ENCODE data around the gene FYN. TPM values are rescaled to one million over a fixed set of nuclear protein-coding genes. Genes with fewer than 3 reads are reported as not detected.

Gene FYN
- total RNA-seq, 4 donors from 2014 or later = 37.8 to 65.8 (median 53.8) TPM

- intact Hi-C loops (cut with DNase I) = no loop called here
- no peak for DNase-seq (ENCODE audit: extremely low spot score)
- TF ChIP-seq POLR2A (IDR thresholded peaks at IDR 0.05; ENCODE audit: low read depth) (no peak), EP300 (IDR thresholded peaks at IDR 0.05) (no peak), POLR2AphosphoS5 (IDR thresholded peaks at IDR 0.05) (no peak), CTCF (IDR thresholded peaks at IDR 0.05) (no peak)
- Histone ChIP-seq H3K9me3 (no peaks in the 10 kb centered on the region), H3K27ac (replicated peaks in 1 of 4) (peak overlapping the region in 2 of 4 donors; percentile 30 to 46), H3K27me3 (no peaks in the 10 kb centered on the region), H3K4me3 (no peak overlapping the region), H3K36me3 (no peaks in the 10 kb centered on the region), H3K4me1 (peaks cover 12 to 50% (median 40%) of the 10 kb centered on the region in 4 donors)
- 77% methylated on average over 2 of the region's 2 CpGs for WGBS
Observed at GRCh38 chr6:111802720-111803330, 70.4 kb downstream of the FYN start.

GRCh38 chr6:111802015-111802414 is 71.2 kb downstream of the FYN start:
- Histone ChIP-seq H3K4me3 (no peak overlapping the region), H3K9me3 (no peaks in the 10 kb centered on the region), H3K4me1 (peaks cover 12 to 50% (median 40%) of the 10 kb centered on the region in 4 donors), H3K36me3 (no peaks in the 10 kb centered on the region), H3K27ac (replicated peaks in 1 of 4) (no peak overlapping the region), H3K27me3 (no peaks in the 10 kb centered on the region)
- no peak for DNase-seq (ENCODE audit: extremely low spot score)
- TF ChIP-seq CTCF (IDR thresholded peaks at IDR 0.05) (no peak), EP300 (IDR thresholded peaks at IDR 0.05) (no peak), POLR2A (IDR thresholded peaks at IDR 0.05; ENCODE audit: low read depth) (no peak), POLR2AphosphoS5 (IDR thresholded peaks at IDR 0.05) (no peak)
- intact Hi-C loops (cut with DNase I) = no loop called here

GRCh38 chr6:111800821-111801220 is 72.4 kb downstream of the FYN start:
- H3K27ac ChIP-seq (replicated peaks in 1 of 4) = no peak overlapping the region
- intact Hi-C loops (cut with DNase I) = no loop called here
- H3K27me3 ChIP-seq = no peaks in the 10 kb centered on the region
- DNase-seq (ENCODE audit: extremely low spot score) = no peak
- no peaks in the 10 kb centered on the region for H3K9me3 ChIP-seq
- TF ChIP-seq POLR2AphosphoS5 (IDR thresholded peaks at IDR 0.05) (no peak), CTCF (IDR thresholded peaks at IDR 0.05) (no peak), POLR2A (IDR thresholded peaks at IDR 0.05; ENCODE audit: low read depth) (no peak), EP300 (IDR thresholded peaks at IDR 0.05) (no peak)
- H3K4me1 ChIP-seq = peaks cover 6 to 49% (median 36%) of the 10 kb centered on the region in 4 donors
- H3K4me3 ChIP-seq = no peak overlapping the region
- no peaks in the 10 kb centered on the region for H3K36me3 ChIP-seq
- WGBS = 88% methylated on average over 4 of the region's 4 CpGs

GRCh38 chr6:111800259-111800765 is 72.9 kb downstream of the FYN start:
- 60% methylated on average over 11 of the region's 11 CpGs for WGBS
- Histone ChIP-seq H3K4me3 (no peak overlapping the region), H3K27me3 (no peaks in the 10 kb centered on the region), H3K27ac (replicated peaks in 1 of 4) (no peak overlapping the region), H3K4me1 (peaks cover under 1 to 46% (median 31%) of the 10 kb centered on the region in 4 donors), H3K9me3 (no peaks in the 10 kb centered on the region), H3K36me3 (no peaks in the 10 kb centered on the region)
- TF ChIP-seq POLR2A (IDR thresholded peaks at IDR 0.05; ENCODE audit: low read depth) (no peak), CTCF (IDR thresholded peaks at IDR 0.05) (no peak), POLR2AphosphoS5 (IDR thresholded peaks at IDR 0.05) (no peak), EP300 (IDR thresholded peaks at IDR 0.05) (no peak)
- intact Hi-C loops (cut with DNase I) = no loop called here
- DNase-seq (ENCODE audit: extremely low spot score) = no peak

Measured in esophagus muscularis mucosa (tissue), 4 donors.